Activated T-cell treated with anti-CD3 and anti-CD28 coated beads for 24 hours (primary cell): Measurements from ENCODE around the gene ACSL1.

Experiments
- DNase-seq: peaks from one replicate; pipeline ENCODE4 v3.0.0-alpha.2; 2020; ENCODE audit warnings: low read depth

Gene ACSL1

DNA sequence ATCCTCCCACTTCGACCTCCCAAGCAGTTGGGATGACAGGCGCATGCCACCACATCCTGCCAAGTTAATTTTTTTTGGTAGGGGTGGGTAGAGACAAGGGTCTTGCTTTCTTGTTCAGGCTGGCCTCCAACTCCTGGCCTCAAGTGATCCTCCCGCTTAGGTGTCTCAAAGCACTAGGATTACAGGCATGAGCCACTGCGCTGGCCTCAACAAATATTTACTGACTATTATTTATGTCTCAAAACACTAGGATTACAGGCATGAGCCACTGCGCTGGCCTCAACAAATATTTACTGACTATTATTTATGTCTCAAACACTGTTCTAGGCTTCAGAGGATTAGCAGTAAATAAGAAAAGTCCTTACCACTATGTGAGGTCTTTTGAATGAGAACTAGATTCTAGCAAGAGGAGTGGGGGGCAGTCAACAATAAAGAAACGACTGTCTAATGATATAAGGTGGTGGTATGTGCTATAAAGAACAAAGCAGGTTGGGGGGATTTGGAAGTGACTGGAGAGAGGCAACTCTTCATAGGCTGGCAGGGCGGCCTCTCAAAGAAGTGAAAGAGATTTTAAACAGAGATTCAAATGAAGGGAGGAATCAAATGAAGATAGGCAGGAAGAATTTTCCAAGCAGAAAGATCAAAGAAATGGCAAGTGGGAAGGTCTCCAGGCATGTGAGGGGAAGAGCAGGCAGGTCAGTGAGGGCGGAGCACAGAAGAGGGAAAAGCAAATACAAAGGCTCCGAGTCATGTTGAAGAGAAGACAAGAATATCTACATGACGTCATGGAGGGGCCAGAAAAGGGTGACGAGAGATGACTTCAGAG is 12.7 kb upstream of the ACSL1 start:
- DNase-seq, result no peak

DNA sequence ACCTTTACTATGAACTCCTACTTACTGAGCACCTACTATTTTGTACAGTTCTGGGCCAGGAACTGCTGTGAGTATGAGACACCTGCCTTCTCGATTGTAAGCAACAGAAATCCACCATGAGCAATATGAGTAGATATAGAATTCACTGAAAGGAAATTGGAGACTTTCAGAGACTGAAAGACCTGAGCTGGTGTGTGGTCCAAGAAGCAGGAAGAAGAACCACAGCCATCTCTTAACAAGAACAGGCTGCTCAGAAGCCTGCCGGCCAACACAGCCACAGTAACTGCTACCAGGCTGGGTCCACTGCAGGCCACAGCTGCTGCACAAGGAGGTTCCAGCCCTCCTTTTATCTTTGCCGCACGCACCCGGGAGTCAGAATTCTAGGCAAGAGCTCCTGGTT is 10.8 kb upstream of the ACSL1 start:
- DNase-seq, result no peak

DNA sequence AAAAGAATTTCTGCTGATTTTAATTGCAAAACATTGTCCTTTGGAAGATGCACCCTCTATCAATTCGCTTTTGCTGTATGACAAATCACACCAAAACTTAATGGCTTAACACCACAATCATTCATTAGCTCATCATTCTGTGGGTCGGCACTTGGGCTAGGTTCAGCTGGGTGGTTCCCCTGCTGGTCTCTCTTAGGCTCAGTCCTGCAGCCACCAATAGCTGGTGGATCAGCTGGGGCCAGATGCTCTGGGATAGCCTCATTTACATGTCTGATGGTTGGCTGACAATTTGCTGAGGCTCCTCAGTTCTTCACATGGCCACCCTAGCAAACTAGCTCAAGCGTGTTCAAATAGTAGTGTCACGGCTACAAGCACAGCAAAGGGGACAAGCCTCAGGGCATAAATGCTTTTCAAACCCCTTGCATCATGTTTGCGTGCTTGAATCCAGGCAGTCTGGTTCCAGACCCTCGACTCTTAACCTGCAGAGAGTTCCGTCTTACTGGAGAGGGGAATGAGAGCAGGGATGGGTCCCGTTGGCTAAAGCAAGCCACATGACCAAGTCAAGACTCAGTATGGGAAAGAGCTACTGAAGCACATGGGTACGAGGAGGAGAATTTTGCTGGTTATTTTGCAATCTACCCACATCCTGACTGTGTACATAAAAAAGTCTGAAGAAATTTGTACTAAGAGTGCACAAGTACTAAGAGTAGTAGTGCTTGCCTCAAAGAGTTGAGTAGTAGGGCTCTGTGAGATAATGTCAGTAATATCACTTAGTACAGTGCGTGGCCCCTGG is 7.5 kb upstream of the ACSL1 start:
- no peak for DNase-seq

DNA sequence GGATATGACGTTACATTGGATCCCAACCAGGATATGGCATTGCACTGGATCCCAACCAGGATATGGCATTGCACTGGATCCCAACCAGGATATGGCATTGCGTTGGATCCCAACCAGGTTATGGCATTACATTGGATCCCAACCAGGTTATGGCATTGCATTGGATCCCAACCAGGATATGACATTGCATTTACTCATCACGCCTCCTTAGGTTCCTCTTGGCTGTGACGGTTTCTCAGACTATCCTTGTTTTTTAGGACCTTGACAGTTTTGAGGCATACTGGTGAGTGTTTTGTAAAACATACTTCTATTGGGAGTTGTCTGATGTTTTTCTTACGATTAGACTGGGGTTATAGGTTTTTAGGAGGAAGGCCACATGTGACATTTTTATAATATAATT is 5.4 kb upstream of the ACSL1 start:
- no peak for DNase-seq

DNA sequence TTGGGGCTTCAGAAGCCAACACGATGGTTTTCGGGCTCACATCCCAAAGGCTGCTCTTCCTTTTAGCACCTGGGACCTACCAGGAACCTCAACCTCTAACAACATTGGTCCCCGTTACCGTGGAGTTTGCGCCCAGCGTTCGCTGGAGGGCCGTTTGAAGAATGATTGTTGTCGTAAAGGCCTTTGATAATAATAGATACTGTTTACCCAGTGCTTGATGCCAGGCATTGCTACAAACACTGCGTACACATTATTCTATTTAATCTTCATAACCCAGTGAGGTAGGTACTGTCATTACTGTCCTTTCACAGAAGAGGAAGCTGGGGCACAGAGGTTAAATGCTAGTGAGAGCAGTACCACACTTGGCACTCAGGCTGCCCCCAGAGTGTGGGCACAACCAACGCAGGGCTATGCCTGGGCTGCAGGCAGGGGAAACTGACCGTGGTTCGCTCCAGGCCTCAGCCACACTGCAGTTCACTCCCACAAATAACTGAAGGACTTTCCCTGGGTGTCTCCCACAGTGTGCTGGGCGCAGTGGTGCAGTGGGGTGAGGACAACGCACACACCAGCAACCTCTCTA is 1.0 kb upstream of the ACSL1 start:
- no peak for DNase-seq

DNA sequence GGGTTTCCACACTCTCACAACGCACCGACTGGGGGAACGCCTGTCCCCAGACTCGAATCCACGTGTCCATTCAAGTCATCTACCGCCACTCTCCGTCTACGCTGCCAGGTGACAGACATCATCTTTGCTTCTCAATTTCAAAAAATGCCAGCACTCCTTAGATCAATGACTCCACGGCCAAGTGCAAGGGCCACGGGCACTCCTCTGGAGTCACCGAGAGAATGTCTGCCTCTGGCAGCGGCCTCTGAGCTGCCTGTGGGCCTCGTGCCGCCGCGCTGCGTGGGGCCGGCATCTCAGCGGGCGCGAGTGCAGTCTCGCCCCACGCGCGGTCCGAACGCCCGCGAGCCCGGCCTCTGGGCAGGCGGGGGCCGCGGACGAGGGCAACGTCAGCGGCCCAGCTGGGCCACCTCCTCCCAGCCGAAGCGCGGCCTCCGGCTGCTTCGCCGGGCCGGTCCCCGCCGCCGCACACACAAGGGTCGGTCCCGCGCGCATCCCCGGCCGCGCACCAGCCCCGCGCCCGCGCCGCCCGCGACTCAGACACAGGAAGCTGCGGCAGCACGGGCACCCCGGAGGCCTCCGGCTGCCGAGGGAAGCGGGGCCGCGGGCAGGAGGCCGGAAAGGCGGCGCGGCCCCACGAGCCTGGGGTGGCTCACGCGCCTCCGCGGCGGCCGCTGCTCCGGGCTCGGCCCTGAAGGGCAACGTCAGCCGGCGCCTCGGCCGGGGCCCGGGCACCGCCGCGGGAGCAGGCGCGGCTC is 450 bp downstream of the ACSL1 start:
- DNase-seq, result no peak

DNA sequence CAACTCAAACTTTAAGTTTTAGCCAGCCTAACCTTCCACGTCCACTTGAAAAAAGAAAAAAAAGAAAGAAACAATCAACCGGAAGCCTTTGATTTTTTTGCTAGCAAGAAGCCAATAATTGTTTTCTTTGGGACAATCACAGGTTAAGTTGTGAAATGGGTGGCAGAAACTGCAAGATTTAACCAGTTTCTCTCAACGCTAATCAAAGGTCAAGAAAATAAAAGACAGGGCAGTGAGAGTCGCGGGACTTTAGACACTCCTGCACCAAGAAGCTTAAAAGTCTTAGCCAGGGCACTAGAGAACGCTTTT is 1.0 kb downstream of the ACSL1 start:
- no peak for DNase-seq

DNA sequence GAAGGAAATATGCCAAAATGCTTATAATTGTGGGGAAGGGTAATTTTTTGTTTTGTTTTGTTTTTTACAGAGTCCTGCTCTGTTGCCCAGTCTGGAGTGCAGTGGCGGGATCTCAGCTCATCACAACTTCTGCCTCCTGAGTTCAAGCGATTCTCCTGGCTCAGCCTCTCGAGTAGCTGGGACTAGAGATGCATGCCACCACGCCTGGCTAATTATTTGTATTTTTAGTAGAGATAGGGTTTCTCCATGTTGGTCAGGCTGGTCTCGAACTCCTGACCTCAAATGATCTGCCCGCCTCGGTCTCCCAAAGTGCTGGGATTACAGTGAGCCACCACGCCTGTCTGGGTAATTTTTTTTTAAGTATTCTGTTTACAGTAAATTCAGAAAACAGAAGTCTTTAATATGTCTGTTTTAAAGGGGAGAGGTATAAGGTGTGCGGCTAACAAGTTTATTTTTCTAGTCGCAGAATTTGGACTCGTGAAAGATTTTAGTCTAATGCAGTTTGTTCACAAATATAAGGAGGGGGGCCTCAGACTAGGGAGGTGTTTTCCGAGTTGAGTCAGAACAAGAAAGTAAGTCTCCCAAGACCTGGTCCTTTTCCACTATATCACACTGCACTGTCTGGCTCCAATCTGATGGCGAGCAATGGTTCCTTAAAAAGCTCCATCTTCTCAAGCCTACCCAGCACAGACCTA is 1.5 kb downstream of the ACSL1 start:
- no peak for DNase-seq

DNA sequence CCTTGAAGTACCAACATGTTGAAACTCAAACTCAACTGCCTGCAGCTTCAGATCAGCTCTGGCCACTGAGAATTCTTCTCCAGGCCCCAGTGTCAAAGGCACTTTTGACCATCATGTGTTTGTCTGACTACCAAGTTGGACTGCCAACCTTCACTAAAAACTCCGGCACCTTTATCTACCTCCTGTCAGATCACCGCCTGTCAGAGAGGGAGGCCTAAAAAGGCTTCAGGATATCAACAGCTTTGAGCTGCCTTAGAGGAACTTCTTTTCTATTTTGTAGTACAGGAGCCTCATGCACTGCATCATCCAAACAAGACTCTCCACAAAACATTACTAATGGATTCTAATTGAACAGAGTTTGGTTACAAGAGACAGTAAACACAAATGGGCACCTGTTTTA is 2.8 kb downstream of the ACSL1 start:
- no peak for DNase-seq

DNA sequence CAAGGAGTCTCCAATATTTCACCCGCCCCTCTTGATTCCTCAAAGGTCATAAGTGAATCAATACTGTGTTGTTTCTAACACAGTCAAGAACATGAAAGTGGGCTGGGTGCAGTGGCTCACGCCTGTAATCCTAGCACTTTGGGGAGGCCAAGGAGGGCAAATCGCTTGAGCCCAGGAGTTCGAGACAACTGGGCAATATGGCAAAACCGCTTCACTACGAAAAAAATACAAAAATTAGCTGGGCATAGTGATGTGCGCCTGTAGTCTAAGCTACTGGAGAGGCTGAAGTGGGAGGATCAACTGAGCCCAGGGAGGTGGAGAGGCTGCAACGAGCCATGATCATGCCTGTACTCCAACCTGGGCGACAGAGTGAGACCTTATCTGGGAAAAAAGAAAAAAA is 3.4 kb downstream of the ACSL1 start:
- DNase-seq, result no peak

DNA sequence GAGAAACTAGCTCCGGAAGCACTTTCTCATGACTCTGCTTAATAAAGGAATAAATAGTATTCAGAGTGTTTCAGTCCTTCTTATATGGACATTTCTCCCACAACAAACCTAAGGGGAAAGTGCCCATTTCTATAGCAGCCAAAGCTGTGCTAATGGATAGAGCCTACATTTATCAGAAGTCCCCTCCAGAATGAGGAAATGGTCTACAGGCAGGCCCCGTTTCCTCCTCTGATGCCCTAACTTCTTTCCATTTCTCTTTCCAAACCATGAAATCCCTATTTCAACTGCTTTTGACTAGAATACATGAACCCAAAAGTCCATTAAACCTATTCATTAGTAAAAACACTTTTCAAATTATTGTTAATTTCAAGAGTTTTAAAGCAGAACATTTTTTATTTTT is 4.5 kb downstream of the ACSL1 start:
- no peak for DNase-seq

DNA sequence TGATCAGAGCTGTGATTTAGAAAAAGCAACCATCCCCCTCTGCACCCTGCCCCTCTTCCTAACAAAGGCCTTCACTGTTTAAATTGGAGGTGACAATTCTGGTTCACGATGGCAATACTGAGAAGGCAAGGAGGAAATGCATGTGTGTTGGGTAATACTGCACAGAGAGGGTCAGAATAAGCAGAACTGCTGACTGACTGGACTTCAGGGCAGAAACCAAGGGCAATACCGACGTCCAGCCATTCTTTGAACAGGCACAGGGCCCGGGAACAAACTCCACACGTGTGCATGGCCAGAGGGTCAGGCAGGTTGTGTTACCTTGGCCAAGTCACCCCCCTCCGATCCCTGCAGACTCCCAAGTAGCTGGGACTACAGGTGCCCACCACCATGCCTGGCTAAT is 6.0 kb downstream of the ACSL1 start:
- no peak for DNase-seq

DNA sequence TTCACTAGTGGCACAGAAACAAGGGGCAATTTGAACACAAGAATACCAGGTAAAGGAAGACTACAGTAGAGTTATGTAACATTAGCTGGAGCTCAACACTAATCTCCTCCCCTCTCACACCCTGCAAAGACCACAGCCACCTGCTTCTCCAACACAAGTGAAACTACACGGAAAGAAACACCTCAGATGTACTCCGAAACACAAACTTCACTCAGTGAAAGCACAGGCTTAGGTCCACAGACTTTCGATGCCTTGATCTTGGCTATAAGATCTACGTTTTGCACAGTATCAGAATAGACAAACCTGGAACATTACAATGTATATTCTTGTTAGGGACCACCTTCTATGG is 7.6 kb downstream of the ACSL1 start:
- no peak for DNase-seq

DNA sequence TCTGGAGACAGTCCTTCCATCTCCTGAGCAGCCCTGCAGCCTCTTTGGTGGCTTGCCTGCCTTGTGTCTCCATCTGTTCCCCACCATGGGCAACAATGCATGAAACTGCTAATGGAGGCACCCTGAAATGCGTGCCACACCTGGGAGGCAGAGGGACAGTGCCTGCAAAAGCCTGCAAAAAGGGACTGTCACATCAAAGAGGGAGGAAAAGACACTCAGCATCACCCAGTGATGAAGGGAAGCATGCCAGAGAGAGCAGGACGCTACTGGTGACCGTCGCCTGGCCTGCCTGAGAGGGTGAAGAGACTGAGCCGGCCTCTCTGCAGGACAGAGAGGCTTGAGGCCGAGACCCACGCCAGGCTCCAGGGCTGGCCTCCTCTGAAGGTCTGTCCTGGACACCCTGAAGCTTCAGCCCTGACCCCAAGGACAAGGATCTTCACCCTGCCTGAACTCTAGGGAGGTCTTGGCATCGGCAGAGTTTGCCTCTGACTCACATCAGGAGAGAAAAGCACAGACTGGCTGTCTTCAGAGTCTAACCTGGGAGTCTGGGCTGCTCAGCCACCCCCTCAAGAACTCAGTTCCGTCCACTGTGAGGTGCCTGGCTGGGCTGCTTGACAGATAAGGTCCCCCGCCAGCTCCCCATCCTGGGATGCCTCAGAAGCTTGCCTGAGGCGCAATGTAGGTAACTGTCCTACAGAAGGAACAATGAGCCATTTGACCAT is 8.1 kb downstream of the ACSL1 start:
- no peak for DNase-seq

DNA sequence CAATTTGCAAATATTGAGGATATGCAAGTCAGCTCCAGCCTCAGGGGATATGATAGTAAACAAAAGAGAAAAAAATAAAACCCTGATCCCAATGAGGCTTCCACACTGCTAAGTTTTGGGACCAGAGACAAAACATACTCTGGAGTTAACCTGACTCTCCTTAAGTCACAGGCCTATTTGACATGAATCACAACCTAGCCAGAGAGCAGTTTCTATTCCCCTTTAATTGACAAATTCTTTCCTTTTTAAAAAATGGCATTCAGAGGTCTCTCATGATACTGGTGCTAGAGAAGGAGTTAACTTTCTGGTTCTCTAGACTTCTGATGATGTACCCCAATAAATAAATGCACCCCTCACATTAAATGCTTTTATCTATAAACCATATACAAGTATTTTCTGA is 8.8 kb downstream of the ACSL1 start:
- no peak for DNase-seq

DNA sequence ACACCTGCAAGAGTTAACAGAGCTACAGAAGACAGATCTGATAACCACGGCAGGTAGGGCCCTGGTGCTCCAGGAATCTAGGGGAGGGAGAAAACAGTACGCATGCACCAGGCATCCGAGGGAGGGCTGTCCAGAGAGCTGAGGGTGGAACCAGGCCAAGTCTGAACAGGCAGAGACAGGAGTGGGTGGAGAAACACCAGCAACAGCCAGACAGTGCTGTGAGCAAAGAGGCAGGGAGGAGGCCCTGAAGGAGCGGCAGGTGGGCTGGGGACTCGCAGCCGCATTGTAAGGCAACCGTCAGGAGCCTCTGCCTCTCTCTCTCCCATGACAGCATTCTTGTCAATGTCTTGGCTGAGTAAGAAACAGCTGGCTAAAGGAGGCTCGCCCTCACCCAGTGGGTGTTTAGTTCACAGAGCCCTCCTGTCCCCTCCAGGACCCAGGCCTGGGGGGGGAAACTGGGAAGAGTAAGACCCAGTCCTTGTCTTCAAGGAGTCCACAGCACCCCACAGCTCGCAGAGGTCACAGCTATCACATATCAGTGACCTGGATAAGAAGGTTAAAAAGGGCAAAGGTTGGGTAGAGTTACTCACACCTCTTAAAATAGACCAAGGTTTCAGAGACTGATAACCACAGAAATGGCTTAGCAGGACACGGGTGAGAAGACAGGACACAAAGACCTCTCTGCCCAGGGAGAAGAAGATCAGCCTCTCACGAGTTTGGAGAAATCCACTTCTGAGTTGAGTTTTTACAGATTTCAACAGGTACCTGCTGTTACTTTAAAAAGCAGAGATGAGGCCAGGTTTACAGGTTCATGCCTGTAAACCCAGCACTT is 10.5 kb downstream of the ACSL1 start:
- no peak for DNase-seq

DNA sequence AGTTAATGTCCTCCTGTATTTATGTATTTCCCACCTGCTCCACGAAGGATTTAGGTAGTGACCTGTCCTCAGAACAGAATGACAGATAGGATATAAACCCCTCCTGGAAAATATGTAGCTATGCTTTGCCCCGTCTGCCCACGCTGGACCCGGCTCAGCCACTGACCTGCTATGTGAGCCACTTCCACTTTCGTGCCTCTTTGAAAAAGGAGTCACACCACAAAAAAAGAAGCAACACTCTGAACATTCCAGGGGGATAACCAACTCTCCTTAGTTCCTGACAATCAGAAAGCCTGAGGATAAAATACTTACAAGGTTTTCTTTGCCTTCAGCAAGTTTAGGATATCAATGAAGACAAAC is 11.1 kb downstream of the ACSL1 start:
- no peak for DNase-seq

DNA sequence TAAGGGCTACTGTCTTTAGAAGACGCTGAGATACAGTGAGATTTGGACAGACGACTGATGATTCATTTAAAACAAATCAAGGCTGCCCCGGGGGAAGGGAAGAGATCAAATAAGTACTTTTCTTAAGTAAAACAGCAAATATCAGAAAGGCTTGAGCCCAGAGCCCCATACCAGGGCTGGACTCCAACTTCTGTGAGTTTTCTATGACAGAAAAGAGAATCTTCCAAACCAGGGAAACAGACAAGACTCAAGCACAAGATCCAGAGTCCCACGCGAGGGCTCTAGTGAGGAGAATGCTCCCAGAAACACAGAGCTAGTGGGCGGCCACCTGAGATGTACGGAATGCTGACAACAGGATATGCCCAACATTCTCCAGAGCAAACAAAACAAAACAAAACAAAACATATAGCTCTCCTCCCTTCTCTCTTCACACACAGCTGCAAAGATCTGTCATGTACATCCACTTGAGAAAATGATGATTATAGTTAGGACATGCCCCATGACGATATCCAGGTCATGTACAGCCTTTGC is 13.1 kb downstream of the ACSL1 start:
- no peak for DNase-seq

DNA sequence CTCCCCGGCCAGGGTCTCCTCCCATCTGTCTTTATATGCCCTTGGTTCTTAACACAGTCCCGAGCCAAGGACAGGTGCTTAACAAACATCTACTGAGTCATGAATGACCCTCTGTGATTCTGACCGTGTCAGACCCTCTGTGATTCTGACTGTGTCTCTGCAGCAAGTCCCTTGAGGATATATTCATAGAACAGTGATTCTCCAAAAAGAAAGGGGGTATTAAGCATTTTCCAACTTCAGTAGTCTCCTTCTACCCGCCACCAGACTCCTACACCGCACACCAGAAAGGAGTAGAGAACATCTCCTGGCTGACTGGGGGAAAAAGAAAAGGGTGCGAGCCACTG is 13.6 kb downstream of the ACSL1 start:
- no peak for DNase-seq

DNA sequence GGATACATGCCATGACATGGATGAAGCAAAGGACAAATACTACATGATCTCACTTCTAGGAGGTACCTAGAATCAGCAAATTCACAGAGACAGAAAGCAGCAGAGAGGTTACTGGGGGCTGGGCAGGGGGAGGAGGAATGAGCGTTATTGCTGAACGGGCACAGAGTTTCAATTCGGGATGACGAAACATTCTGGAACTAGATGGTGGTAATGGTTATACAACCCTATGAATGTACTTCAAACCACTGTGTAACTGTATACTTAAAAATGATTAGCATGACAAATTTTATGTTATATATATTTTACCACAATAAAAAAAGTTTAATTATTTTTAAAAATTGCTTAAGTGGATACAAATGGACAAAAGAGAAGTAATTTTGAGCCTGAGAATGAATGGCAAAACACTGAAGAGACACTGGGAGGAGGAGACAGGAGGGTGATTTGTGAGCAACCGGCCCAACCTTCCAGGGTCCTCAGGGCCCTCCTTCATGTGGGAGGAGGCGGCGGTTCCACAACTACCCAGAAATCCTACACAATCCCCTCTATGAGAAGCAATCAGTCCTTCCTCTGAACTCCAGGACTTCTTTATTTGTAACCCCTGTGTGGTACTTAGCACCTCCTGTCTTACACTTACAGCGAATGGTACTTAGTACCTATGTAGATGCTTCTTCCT is 14.1 kb downstream of the ACSL1 start:
- DNase-seq, result no peak
